ENCODE measurements around the gene TMC1.

TMC1 gene

DNA sequence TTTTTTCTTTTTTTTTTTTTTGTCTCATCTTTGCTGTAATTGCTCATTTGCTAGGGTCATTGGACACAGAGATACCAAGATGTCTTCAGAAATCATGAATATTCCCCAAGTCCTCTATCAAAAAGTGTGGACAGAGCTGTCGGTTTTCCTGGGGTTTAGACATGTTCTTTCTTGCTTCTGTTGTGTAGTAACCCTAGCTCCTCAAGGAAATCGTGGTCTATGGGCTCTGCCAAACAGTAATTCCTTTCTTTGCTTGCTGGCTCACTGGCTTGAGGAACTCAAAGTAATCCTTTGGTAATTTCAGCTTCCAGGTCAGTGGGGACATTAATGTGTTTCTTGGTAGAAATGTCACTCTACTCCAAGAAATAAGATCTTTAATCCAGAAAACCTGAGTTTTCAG lies 101.7 kb downstream of the TMC1 start:
- CTCF ChIA-PET = interaction anchor here (0.6 to 1.1 kb wide), 2 partner anchors 330 to 458 kb away, joined by 3 read pairs; no protein-coding TSS in a partner anchor
- DNase-seq = no peak
- H3K4me3 Mint-ChIP-seq = no peak overlapping the region

GRCh38 chr9:72627147-72627546 lies 105.7 kb downstream of the TMC1 start:
- Mint-ChIP-seq H3K4me1 (no peaks in the 10 kb centered on the region), H3K36me3 (no peaks in the 10 kb centered on the region), H3K9me3 (no peaks in the 10 kb centered on the region), H3K4me3 (no peak overlapping the region), H3K27ac (no peak overlapping the region), H3K27me3 (peaks cover 2% of the 10 kb centered on the region)
- CTCF ChIA-PET = no interaction called here
- no peak for DNase-seq

More for the DNA sequence above, 101.7 kb downstream of the TMC1 start:
- H3K9me3 Mint-ChIP-seq = no peaks in the 10 kb centered on the region
- H3K4me1 Mint-ChIP-seq = no peaks in the 10 kb centered on the region
- H3K27ac Mint-ChIP-seq = no peak overlapping the region
- H3K27me3 Mint-ChIP-seq = peaks cover 5% of the 10 kb centered on the region
- no peaks in the 10 kb centered on the region for H3K36me3 Mint-ChIP-seq

GRCh38 chr9:72627956-72628540 lies 106.6 kb downstream of the TMC1 start:
- H3K9me3 Mint-ChIP-seq = no peaks in the 10 kb centered on the region
- no peak overlapping the region for H3K27ac Mint-ChIP-seq
- CTCF ChIA-PET = no interaction called here
- H3K36me3 Mint-ChIP-seq = no peaks in the 10 kb centered on the region
- H3K27me3 Mint-ChIP-seq = no peaks in the 10 kb centered on the region
- H3K4me1 Mint-ChIP-seq = no peaks in the 10 kb centered on the region
- no peak overlapping the region for H3K4me3 Mint-ChIP-seq
- no peak for DNase-seq

DNA sequence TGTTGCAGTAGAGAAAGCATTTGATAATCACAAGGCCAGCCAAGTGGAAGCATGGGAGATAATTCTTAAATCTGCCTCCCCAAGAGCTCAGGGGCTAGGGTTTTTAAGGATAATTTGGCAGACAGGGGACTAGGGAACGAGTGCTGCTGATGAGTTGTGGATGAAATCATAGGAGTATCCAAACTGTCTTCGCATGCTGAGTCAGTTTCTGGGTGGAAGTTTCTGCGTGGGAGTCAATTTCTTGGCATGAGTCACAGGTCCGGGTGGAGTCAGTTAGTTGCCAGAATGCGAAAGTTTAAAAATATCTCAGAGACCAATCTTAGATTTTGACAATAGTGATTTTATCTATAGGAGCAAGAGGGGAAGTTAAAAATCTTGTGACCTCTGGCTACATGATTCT lies 112.6 kb downstream of the TMC1 start:
- Mint-ChIP-seq H3K36me3 (no peaks in the 10 kb centered on the region), H3K9me3 (peaks cover 4% of the 10 kb centered on the region), H3K27me3 (peaks cover 4% of the 10 kb centered on the region), H3K4me3 (no peak overlapping the region), H3K4me1 (no peaks in the 10 kb centered on the region), H3K27ac (no peak overlapping the region)
- no peak for DNase-seq
- CTCF ChIA-PET = no interaction called here

- DNase-seq = no peak
- no peaks in the 10 kb centered on the region for H3K36me3 Mint-ChIP-seq
- peaks cover 4% of the 10 kb centered on the region for H3K9me3 Mint-ChIP-seq
- no peaks in the 10 kb centered on the region for H3K4me1 Mint-ChIP-seq
- no peak overlapping the region for H3K27ac Mint-ChIP-seq
- CTCF ChIA-PET = no interaction called here
- peaks cover 4% of the 10 kb centered on the region for H3K27me3 Mint-ChIP-seq
- no peak overlapping the region for H3K4me3 Mint-ChIP-seq
These were observed 113.8 kb downstream of the TMC1 start for GRCh38 chr9:72635197-72635596.

DNA sequence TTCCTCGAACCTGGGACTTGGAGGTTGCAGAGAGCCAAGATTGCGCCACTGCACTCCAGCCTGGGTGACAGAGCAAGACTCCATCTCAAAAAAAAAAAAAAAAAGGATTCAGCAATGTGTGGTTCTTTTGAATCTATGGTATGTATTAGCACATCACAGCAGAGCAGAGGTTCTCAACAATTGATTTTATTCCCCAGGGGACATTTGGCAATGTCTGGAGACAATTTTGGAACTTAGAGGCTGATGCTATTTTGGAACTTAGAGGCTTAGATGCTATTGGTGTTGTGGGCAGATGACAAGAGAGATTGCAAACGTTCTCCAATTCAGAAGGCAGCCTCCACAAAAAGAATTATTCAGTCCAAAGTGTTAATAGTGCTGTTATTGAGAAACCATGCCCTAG lies 115.2 kb downstream of the TMC1 start:
- Mint-ChIP-seq H3K27ac (no peak overlapping the region), H3K36me3 (no peaks in the 10 kb centered on the region), H3K4me1 (no peaks in the 10 kb centered on the region), H3K4me3 (no peak overlapping the region), H3K9me3 (peaks cover 4% of the 10 kb centered on the region), H3K27me3 (peaks cover 4% of the 10 kb centered on the region)
- no peak for DNase-seq
- CTCF ChIA-PET = interaction anchor here (0.6 kb wide), 1 partner anchor 347 kb away, joined by 3 read pairs; no protein-coding TSS in a partner anchor

DNA sequence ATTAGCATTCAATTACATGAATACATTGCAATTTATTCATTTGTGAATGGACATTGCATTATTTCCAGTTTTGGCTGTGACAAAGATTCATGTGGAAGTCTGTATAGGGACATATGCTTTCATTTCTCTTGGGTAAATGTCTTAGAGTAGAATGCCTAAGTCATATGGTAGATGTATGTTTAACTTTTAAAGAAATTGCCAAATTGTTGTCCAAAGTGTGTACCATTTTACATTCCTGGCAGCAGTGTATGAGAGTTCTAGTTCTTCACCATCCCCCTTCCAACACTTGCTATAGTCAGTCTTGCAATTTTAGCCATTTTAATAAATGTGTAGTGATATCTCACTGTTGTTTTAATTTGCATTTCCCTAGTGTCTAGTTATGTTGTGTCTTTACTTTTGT lies 122.2 kb downstream of the TMC1 start:
- no peaks in the 10 kb centered on the region for H3K4me1 Mint-ChIP-seq
- H3K36me3 Mint-ChIP-seq = no peaks in the 10 kb centered on the region
- DNase-seq = no peak
- CTCF ChIA-PET = no interaction called here
- H3K27me3 Mint-ChIP-seq = no peaks in the 10 kb centered on the region
- no peaks in the 10 kb centered on the region for H3K9me3 Mint-ChIP-seq
- no peak overlapping the region for H3K4me3 Mint-ChIP-seq
- H3K27ac Mint-ChIP-seq = no peak overlapping the region

DNA sequence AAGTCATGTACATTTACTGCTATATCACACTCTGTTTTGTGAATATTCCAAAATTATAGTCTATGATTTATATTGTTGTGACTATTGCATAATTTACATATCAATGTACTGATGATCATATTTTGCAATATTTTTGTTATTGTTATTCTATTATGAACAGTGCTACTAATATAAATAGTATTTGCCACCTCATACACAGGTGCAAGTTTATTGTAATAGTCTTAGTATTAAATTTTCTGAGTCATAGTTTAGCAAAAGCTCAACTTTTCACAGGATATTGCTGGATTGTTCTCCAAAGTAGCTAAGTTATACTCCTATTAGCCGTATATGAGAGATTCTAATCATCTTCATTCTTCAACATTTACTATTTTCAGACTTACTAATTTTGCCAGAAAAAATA lies 124.7 kb downstream of the TMC1 start:
- H3K36me3 Mint-ChIP-seq = no peaks in the 10 kb centered on the region
- no peaks in the 10 kb centered on the region for H3K9me3 Mint-ChIP-seq
- H3K4me3 Mint-ChIP-seq = no peak overlapping the region
- H3K27me3 Mint-ChIP-seq = no peaks in the 10 kb centered on the region
- CTCF ChIA-PET = no interaction called here
- no peak for DNase-seq
- no peak overlapping the region for H3K27ac Mint-ChIP-seq
- no peaks in the 10 kb centered on the region for H3K4me1 Mint-ChIP-seq

DNA sequence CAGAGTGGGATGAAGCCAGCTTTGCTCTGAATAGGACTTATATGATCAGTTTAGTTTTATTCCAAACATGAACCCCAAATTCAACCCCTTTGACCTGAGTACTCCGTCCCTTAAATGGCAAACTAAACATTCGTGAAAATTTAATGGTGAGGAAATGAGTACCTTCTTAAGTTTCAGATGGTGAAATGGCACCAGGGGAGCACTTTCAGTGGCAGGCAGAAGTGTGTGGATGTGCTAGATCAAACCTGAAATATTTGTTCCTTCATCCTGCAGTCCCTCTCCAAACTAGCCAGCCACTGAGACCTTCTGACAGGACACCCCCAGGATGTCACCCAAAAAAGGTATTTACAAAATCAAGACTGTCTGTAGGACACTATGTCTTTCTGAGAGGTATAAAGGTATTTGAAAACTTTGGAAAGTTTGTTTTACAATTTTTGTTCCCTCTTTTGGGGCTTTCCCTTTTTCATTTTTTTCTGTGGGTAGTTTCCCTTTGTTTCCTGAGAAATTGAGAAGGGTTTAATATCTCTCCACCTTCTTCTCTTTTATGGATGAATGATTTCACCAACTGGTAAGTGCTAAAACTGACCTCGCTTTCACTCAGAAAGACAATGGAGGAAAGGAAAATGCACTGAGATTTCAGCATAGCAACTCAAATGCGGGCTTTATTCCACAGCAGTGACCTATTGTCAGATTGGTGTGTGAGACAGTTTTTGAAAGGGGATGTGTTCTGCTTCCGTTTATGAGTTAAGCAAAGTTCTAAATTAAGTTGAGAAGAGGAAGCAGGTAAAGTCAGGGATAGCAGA lies 127.1 kb downstream of the TMC1 start:
- CTCF ChIA-PET = no interaction called here
- H3K36me3 Mint-ChIP-seq = no peaks in the 10 kb centered on the region
- no peak overlapping the region for H3K27ac Mint-ChIP-seq
- H3K27me3 Mint-ChIP-seq = no peaks in the 10 kb centered on the region
- no peaks in the 10 kb centered on the region for H3K9me3 Mint-ChIP-seq
- H3K4me3 Mint-ChIP-seq = no peak overlapping the region
- DNase-seq = no peak
- H3K4me1 Mint-ChIP-seq = no peaks in the 10 kb centered on the region

GRCh38 chr9:72649127-72649442 lies 127.7 kb downstream of the TMC1 start:
- Mint-ChIP-seq H3K9me3 (no peaks in the 10 kb centered on the region), H3K4me1 (no peaks in the 10 kb centered on the region), H3K4me3 (no peak overlapping the region), H3K27ac (no peak overlapping the region), H3K27me3 (no peaks in the 10 kb centered on the region), H3K36me3 (no peaks in the 10 kb centered on the region)
- no peak for DNase-seq
- CTCF ChIA-PET = no interaction called here

DNA sequence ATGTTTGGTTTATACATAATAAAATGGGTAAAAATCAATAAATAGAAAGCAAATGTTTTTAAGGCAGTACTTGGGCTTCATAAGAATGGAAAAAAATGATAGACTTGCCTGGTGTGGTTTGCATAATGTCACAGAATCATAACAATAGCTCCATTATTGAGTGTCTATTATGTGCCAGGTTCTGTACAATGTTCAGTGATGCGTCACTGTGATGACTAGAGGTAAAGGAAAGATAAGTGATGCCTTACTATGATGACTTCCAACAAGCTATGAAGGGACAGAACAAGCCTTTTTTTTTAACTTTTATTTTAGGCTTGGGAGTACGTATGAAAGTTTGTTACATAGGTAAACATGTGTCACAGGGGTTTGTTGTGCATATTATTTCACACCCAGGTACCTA lies 128.8 kb downstream of the TMC1 start:
- no peak overlapping the region for H3K27ac Mint-ChIP-seq
- H3K27me3 Mint-ChIP-seq = no peaks in the 10 kb centered on the region
- CTCF ChIA-PET = interaction anchor here (0.7 kb wide), 1 partner anchor 639 kb away, joined by 3 read pairs; no protein-coding TSS in a partner anchor
- H3K4me3 Mint-ChIP-seq = no peak overlapping the region
- H3K4me1 Mint-ChIP-seq = no peaks in the 10 kb centered on the region
- H3K9me3 Mint-ChIP-seq = no peaks in the 10 kb centered on the region
- no peak for DNase-seq
- H3K36me3 Mint-ChIP-seq = no peaks in the 10 kb centered on the region

DNA sequence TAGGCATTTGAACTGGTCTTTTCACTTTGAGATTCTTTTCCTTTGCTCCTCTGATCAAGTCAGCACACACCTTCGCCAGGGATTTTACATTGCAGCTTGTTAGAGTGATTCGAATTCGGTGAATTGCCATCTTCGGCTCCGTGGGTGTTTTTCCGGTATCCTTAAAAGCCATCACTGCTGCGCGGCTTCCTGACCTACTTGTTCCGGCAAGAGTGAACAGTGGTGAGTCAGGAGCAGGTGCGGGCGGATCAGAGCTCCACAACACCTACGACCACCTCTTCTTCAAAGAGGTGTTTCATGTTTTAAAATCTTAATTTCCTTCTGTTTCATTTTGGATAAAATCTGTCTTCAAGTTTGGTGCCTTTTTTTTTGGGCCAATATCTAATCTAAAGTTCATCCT lies 134.6 kb downstream of the TMC1 start:
- Mint-ChIP-seq H3K9me3 (no peaks in the 10 kb centered on the region), H3K27me3 (peaks cover 6% of the 10 kb centered on the region), H3K27ac (no peak overlapping the region), H3K36me3 (no peaks in the 10 kb centered on the region), H3K4me1 (no peaks in the 10 kb centered on the region), H3K4me3 (no peak overlapping the region)
- no peak for DNase-seq
- CTCF ChIA-PET = no interaction called here

- Mint-ChIP-seq H3K4me1 (no peaks in the 10 kb centered on the region), H3K27ac (no peak overlapping the region), H3K27me3 (peaks cover 6% of the 10 kb centered on the region), H3K4me3 (no peak overlapping the region), H3K9me3 (no peaks in the 10 kb centered on the region), H3K36me3 (no peaks in the 10 kb centered on the region)
- DNase-seq = no peak
- CTCF ChIA-PET = no interaction called here
These were observed 135.6 kb downstream of the TMC1 start for GRCh38 chr9:72657023-72657422.

DNA sequence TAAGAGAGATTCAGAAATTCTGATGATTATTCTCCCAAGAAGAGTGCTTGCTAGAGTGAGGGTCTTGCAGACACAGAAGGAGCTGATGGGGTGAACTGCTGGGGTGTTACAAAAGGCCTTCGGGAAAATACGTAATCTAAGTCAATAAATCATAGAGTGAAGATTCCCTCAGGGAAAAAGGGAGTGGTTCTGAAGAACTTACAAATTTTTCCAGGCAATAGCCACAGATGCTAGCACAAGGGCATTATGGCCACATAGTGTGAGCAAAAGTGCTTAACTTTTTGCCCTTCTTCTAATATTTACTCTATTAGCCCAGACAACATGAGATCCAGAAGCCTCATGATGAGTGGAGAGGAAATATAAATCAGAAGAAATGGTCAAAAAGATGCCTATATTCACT lies 137.3 kb downstream of the TMC1 start:
- H3K4me3 Mint-ChIP-seq = no peak overlapping the region
- CTCF ChIA-PET = no interaction called here
- no peak overlapping the region for H3K27ac Mint-ChIP-seq
- no peaks in the 10 kb centered on the region for H3K9me3 Mint-ChIP-seq
- H3K27me3 Mint-ChIP-seq = peaks cover 6% of the 10 kb centered on the region
- DNase-seq = no peak
- no peaks in the 10 kb centered on the region for H3K36me3 Mint-ChIP-seq
- H3K4me1 Mint-ChIP-seq = no peaks in the 10 kb centered on the region

DNA sequence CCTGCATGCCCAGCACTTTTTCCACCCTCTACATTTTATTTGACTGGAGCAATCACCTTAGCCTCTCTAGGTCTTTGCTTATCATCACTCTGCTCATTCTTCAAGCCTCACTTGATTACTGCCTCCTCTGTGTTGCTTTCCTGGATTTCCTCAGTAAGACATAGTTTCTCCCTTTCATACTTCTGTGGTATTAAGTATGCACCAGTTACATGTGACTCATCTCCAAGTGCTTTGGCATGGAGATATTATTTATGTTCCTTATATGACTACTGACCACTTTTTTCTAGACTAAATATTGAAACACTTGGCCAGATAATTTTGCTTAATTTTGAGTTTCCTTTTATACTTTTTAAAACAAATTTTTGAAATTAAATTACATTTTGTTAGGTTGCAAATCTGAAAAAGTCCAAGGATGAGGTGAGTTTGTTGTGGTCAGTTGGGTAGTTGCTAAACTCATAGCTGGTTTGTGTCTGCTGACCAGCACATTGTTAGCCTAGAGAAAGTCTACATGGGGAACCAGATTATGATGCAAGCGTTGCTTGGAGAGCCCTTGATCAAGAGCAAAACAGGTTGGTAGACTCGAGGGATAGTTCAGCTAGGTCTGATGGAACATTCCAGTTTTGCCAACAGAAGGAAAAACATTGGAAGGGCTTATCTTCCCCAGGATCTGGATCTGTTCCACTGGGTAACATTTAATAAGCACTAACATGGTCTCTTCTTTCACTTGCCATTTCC lies 140.2 kb downstream of the TMC1 start:
- H3K36me3 Mint-ChIP-seq = no peaks in the 10 kb centered on the region
- H3K27me3 Mint-ChIP-seq = peaks cover 6% of the 10 kb centered on the region
- H3K4me1 Mint-ChIP-seq = no peaks in the 10 kb centered on the region
- DNase-seq = no peak
- no peaks in the 10 kb centered on the region for H3K9me3 Mint-ChIP-seq
- H3K4me3 Mint-ChIP-seq = no peak overlapping the region
- no peak overlapping the region for H3K27ac Mint-ChIP-seq
- CTCF ChIA-PET = no interaction called here
